Brain microvascular endothelial cell (primary cell): ENCODE data around the gene ROBO4.

Experiments
- DNase-seq: peaks from one replicate; pipeline ENCODE4 v3.0.0-alpha.2; 2020
- H3K27ac ChIP-seq: fragments of 250-450 bp; sonication (Bioruptor Pico); 2 replicates; pipeline ENCODE4 v1.5.1; 2020; ENCODE audit warnings: mild to moderate bottlenecking, moderate library complexity
- H3K27me3 ChIP-seq: fragments of 250-450 bp; sonication (Bioruptor Pico); replicated peaks from 2 replicates; pipeline ENCODE4 v1.5.1; 2020; ENCODE audit warnings: mild to moderate bottlenecking
- H3K36me3 ChIP-seq: fragments of 250-450 bp; sonication (Bioruptor Pico); replicated peaks from 2 replicates; pipeline ENCODE4 v1.5.1; 2020; ENCODE audit warnings: mild to moderate bottlenecking
- H3K4me3 ChIP-seq: 2 replicates; pipeline ENCODE4 v1.5.1; 2011; ENCODE audit warnings: low read depth, mild to moderate bottlenecking, control low read depth, low read length, moderate library complexity
- CTCF ChIP-seq: IDR thresholded peaks from 2 replicates; pipeline ENCODE4 v1.5.1; 2011; ENCODE audit warnings: low read depth, mild to moderate bottlenecking, moderate library complexity, low read length, control low read depth, inconsistent platforms; ENCODE audit errors: missing control alignments
- in situ Hi-C: cut with HindIII; loops from 2 replicates; pipeline ENCODE4 v1.10.0; 2017; ENCODE audit warnings: low sequenced_read_pairs, low pct_ligation_motif_present

Gene ROBO4

GRCh38 chr11:124868331-124869274 lies 29.1 kb downstream of the ROBO4 start:
- in situ Hi-C loops: no loop called here
- no peak overlapping the region for H3K27ac ChIP-seq
- H3K4me3 ChIP-seq: no peak overlapping the region
- peaks cover 76% of the 10 kb centered on the region for H3K27me3 ChIP-seq
- no peaks in the 10 kb centered on the region for H3K36me3 ChIP-seq
- no peak for TF ChIP-seq CTCF
- DNase-seq: no peak

GRCh38 chr11:124867700-124868099 lies 30.0 kb downstream of the ROBO4 start:
- Histone ChIP-seq H3K36me3 (no peaks in the 10 kb centered on the region), H3K27me3 (peaks cover 85% of the 10 kb centered on the region), H3K4me3 (no peak overlapping the region), H3K27ac (no peak overlapping the region)
- peak; percentile 42 for DNase-seq
- in situ Hi-C loops: no loop called here
- TF ChIP-seq CTCF: peak; percentile 73

GRCh38 chr11:124865902-124866851 lies 31.5 kb downstream of the ROBO4 start:
- in situ Hi-C loops: no loop called here
- Histone ChIP-seq H3K27ac (no peak overlapping the region), H3K36me3 (no peaks in the 10 kb centered on the region), H3K4me3 (peak overlapping the region; percentile 34), H3K27me3 (peaks cover 93% of the 10 kb centered on the region)
- peak; percentile 72 for TF ChIP-seq CTCF
- DNase-seq: no peak

GRCh38 chr11:124865181-124865901 lies 32.3 kb downstream of the ROBO4 start, which contains the start of gene ROBO3:
TSS of gene ROBO3 (plus strand) at chr11:124865432. CDS start at chr11:124865578, 146 bp downstream.
- Histone ChIP-seq H3K4me3 (peak within 1 kb of the TSS; percentile 34), H3K27me3 (peaks cover 92% of the 10 kb centered on the region), H3K27ac (no peak within 1 kb of the TSS), H3K36me3 (no peaks in the 10 kb centered on the region)
- no peak for DNase-seq
- TF ChIP-seq CTCF: peak; percentile 8
- in situ Hi-C loops: no loop called here

GRCh38 chr11:124864892-124865180 lies 32.8 kb downstream of the ROBO4 start:
- DNase-seq: no peak
- Histone ChIP-seq H3K4me3 (no peak overlapping the region), H3K27me3 (peaks cover 87% of the 10 kb centered on the region), H3K36me3 (no peaks in the 10 kb centered on the region), H3K27ac (no peak overlapping the region)
- TF ChIP-seq CTCF: no peak
- in situ Hi-C loops: no loop called here
